Skeletal muscle satellite cell (primary cell): ENCODE data around the gene VPS37D.

Experiments
- H3K27me3 ChIP-seq: 2 replicates; pipeline ENCODE4 v1.7.0; 2013; ENCODE audit warnings: low read length; ENCODE audit not compliant: control insufficient read depth, insufficient read depth
- H3K36me3 ChIP-seq: 2 replicates; pipeline ENCODE4 v1.7.0; 2013; ENCODE audit warnings: mild to moderate bottlenecking, control low read depth, low read length; ENCODE audit not compliant: insufficient read depth
- H3K4me1 ChIP-seq: 2 replicates; pipeline ENCODE4 v1.7.0; 2013; ENCODE audit warnings: low read length; ENCODE audit not compliant: control insufficient read depth, insufficient read depth
- H3K4me2 ChIP-seq: 2 replicates; pipeline ENCODE4 v1.7.0; 2013; ENCODE audit warnings: mild to moderate bottlenecking, low read length
- H3K4me3 ChIP-seq: 2 replicates; pipeline ENCODE4 v1.7.0; 2013; ENCODE audit warnings: low read length
- H3K9ac ChIP-seq: 2 replicates; pipeline ENCODE4 v1.7.0; 2013; ENCODE audit warnings: mild to moderate bottlenecking, low read depth, low read length, moderate library complexity
- H3K9me3 ChIP-seq: replicated peaks from 2 replicates; pipeline ENCODE4 v1.7.0; 2013; ENCODE audit warnings: mild to moderate bottlenecking, control low read depth, low read length

VPS37D gene

DNA sequence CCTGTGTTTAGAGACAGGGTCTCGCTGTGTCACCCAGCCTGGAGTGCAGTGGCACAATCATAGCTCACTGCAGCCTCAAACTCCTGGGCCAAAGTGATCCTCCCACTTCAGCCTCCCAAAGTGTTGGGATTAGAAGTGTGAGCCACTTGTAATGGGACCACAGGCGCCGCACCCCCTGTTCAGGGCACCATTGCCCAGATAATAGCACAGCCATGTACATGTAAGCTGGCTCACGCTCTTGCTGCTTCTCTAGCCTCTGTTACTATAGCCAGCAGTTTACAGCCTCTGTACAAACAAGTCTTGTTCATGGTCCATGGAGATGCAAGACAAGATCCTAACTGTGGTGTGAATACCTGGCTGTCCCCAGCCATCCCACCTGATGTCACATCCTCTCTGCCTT is 39.1 kb upstream of the VPS37D start:
- H3K9me3 ChIP-seq: no peaks in the 10 kb centered on the region
- no peak overlapping the region for H3K9ac ChIP-seq
- H3K4me2 ChIP-seq: no peak overlapping the region
- no peaks in the 10 kb centered on the region for H3K36me3 ChIP-seq
- peaks cover 50% of the 10 kb centered on the region for H3K27me3 ChIP-seq
- no peak overlapping the region for H3K4me3 ChIP-seq
- peaks cover 4% of the 10 kb centered on the region for H3K4me1 ChIP-seq

DNA sequence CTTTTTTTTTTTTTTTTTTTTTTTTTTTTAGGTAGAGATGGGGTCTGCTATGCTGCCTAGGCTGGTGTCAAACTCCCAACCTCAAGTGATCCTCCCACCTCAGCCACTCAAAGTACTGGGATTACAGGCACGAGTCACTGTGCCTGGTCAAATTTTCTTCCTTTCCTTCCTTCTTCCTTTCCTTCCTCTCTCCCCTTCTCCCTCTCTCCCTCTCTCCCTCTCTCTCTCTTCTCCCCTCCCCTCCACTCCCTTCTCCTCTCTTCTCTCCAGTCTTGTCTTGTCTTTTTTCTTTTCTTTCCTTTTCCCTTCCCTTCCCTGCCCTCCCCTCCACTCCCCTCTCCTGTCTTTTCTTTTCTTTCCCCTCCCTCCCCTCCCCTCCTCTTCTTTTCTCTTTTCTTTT is 36.1 kb upstream of the VPS37D start:
- Histone ChIP-seq H3K9ac (no peak overlapping the region), H3K4me1 (peaks cover 15% of the 10 kb centered on the region), H3K27me3 (peaks cover 29% of the 10 kb centered on the region), H3K36me3 (no peaks in the 10 kb centered on the region), H3K9me3 (no peaks in the 10 kb centered on the region), H3K4me2 (no peak overlapping the region), H3K4me3 (no peak overlapping the region)

DNA sequence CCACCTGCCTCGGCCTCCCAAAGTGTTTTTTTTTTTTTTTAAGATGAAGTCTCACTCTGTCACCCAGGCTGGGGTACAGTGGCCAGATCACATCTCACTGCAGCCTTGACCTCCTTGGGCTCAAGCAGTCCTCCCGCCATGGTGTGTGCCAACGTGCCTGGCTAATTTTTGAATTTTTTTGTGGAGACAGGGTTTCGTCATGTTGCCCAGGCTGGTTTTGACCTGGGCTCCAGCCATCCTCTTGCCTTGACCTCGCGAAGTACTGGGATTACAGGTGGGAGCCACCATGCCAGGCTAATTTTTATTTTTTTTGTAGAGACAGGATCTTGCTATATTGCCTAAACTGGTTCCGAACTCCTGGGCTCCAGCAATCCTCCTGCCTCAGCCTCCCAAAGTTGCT is 34.3 kb upstream of the VPS37D start:
- no peaks in the 10 kb centered on the region for H3K36me3 ChIP-seq
- H3K4me1 ChIP-seq: peaks cover 17% of the 10 kb centered on the region
- no peak overlapping the region for H3K9ac ChIP-seq
- H3K9me3 ChIP-seq: no peaks in the 10 kb centered on the region
- H3K4me2 ChIP-seq: no peak overlapping the region
- H3K27me3 ChIP-seq: peaks cover 13% of the 10 kb centered on the region
- H3K4me3 ChIP-seq: no peak overlapping the region

DNA sequence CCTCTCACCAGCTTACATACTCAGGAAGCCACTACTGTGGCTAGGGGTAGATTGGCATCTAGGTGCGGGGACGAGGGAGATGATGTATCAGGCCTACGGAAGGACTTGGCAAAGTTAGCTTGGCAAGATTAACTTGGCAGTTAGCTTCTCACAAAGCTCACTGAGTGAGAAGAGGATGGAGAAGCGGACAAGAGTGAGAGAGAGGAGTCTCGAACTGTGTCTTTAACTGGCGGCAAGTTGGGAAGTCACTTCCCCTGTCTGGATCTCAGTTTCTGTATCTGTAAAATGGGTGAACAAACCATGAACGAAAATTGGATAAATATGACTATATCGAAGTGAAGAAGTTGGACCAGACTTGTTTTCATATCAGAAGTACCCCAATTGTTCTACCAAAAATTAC is 33.8 kb upstream of the VPS37D start:
- peaks cover 17% of the 10 kb centered on the region for H3K4me1 ChIP-seq
- no peaks in the 10 kb centered on the region for H3K9me3 ChIP-seq
- no peaks in the 10 kb centered on the region for H3K36me3 ChIP-seq
- H3K4me2 ChIP-seq: no peak overlapping the region
- H3K4me3 ChIP-seq: no peak overlapping the region
- no peak overlapping the region for H3K9ac ChIP-seq
- peaks cover 8% of the 10 kb centered on the region for H3K27me3 ChIP-seq

DNA sequence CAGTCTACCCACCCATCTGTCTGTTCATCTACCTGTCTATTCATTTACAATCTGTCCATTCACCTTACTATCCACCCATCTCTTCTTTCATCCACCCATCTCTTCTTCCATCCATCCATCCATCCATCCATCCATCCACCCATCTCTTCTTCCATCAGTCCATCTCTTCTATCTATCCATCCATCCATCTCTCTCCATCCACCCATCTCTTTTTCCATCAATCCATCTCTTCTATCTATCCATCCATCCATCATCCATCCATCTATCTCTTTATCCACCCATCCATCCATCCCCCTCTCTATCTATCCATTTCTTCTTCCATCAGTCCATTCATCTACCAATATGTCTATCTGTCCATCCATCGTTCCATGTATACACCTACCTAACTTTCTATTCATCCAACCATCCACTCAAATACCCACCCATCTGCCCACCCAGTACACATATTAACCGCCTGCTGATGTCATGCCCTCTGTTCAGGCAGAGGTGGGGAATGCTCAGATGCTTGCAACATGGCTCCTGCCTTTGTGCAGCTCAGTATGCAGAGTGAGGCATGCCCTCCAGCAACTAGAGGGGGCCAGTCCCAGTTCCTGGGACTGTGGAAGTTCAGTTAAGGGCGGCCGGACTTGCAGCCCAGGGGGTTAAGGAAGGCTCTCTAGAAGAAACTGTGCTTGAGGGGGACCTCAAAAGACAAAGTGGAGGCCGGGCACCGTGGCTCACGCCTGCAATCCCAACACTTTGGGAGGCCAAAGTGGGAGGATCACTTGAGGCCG is 32.0 kb upstream of the VPS37D start:
- H3K27me3 ChIP-seq: peaks cover 5% of the 10 kb centered on the region
- peaks cover 17% of the 10 kb centered on the region for H3K4me1 ChIP-seq
- H3K36me3 ChIP-seq: no peaks in the 10 kb centered on the region
- H3K9me3 ChIP-seq: no peaks in the 10 kb centered on the region
- H3K4me3 ChIP-seq: no peak overlapping the region
- H3K4me2 ChIP-seq: peak overlapping the region; percentile 16
- no peak overlapping the region for H3K9ac ChIP-seq

DNA sequence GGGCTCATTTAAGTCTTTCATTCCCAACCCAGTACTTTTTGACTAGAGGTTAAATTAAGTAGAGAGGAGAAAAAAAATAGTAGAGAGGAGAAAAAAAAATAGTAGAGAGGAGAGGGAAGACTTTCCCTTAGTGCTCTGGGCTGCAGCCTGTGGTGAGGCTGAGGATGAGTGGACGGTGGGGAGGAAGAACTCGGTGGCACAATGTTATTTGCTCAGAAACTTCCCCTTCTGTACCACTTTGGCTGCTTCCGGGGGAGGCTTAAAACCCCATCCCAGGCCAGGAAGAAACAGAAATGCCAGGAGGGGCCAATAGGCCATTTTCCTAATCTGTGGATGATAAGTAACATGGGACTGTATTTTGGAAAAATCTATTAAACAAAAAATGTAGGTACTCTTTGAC is 28.7 kb upstream of the VPS37D start:
- Histone ChIP-seq H3K9ac (no peak overlapping the region), H3K4me3 (no peak overlapping the region), H3K4me2 (no peak overlapping the region), H3K4me1 (peaks cover 17% of the 10 kb centered on the region), H3K27me3 (peaks cover 3% of the 10 kb centered on the region), H3K36me3 (no peaks in the 10 kb centered on the region), H3K9me3 (peaks cover 3% of the 10 kb centered on the region)

DNA sequence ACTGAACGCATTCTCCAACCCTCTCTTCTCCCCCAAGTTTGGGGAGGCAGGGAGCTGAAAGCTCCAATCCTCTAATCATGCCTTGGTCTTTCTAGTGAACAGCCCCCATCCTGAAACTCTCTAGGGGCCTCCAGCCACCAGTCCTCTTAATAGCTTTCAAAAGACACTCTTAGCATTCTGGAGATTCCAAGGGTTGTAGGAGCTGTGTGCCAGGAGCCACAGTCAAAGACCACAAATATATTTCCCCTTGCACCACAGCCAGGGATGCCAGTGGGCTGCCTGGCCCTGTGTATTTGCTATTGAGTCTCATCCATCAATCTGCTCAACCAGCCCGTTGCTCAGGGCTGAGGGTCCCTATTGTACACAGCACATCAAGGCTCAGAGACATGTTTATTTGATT is 24.8 kb upstream of the VPS37D start:
- Histone ChIP-seq H3K9me3 (peaks cover 3% of the 10 kb centered on the region), H3K4me3 (no peak overlapping the region), H3K36me3 (no peaks in the 10 kb centered on the region), H3K4me1 (peaks cover under 1% of the 10 kb centered on the region), H3K9ac (no peak overlapping the region), H3K27me3 (peaks cover 37% of the 10 kb centered on the region), H3K4me2 (no peak overlapping the region)

DNA sequence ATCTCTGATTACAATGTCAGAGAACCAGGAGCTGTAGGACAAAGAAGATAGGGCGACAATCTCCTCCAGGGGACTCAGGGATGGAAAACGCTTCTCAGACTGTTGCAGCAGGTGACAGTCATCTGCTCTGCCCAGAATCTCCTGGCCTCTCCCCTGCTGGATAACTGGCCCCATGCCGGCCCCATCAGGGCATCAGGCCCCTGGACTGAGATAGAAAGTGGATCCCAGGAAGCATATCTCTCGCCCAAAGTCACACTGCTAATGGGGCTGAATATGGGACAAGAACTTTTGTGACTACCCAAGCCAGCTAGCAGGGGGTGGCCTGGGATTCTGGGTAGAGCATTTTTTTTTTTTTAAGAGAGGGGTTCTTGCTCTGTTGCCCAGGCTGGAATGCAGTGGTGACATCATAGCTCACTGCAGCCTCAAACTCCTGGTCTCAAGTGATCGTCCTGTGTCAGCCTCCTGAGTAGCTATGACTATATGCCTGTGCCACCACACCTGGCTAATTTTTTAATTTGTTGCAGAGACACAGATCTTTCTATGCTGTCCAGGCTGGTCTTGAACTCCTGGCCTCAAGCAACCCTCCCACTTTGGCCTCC is 22.8 kb upstream of the VPS37D start:
- H3K9ac ChIP-seq: no peak overlapping the region
- peaks cover 3% of the 10 kb centered on the region for H3K9me3 ChIP-seq
- H3K4me1 ChIP-seq: peaks cover 5% of the 10 kb centered on the region
- H3K4me3 ChIP-seq: no peak overlapping the region
- H3K4me2 ChIP-seq: no peak overlapping the region
- H3K36me3 ChIP-seq: no peaks in the 10 kb centered on the region
- peaks cover 55% of the 10 kb centered on the region for H3K27me3 ChIP-seq

DNA sequence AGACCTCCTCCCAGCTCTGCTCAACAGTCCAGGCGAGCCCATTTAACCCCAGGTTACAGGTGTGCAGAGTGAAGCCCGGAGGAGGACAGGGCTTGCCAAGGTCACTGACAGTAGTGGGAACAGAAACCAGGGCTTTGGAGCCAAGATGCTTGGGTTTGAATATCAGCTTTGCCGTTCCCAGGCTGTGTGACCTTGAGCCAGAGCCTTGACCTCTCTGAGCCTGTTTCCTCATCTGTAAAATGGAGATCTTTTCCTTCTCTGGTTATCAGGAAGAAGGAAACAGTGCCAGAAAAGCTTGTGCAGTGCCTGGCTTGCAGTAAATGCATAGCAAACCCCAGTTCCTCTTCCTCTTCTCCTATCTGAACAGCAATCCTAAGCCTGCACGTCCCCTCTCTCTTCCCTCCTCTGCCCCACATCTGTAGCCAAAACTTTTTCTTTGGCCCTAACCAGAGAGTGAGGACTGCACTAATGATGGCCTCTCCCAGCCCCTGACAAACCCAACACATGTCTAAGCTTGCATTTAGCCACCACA is 21.9 kb upstream of the VPS37D start:
- Histone ChIP-seq H3K4me3 (no peak overlapping the region), H3K27me3 (peaks cover 63% of the 10 kb centered on the region), H3K9me3 (peaks cover 3% of the 10 kb centered on the region), H3K36me3 (no peaks in the 10 kb centered on the region), H3K4me1 (peaks cover 5% of the 10 kb centered on the region), H3K9ac (no peak overlapping the region), H3K4me2 (no peak overlapping the region)

DNA sequence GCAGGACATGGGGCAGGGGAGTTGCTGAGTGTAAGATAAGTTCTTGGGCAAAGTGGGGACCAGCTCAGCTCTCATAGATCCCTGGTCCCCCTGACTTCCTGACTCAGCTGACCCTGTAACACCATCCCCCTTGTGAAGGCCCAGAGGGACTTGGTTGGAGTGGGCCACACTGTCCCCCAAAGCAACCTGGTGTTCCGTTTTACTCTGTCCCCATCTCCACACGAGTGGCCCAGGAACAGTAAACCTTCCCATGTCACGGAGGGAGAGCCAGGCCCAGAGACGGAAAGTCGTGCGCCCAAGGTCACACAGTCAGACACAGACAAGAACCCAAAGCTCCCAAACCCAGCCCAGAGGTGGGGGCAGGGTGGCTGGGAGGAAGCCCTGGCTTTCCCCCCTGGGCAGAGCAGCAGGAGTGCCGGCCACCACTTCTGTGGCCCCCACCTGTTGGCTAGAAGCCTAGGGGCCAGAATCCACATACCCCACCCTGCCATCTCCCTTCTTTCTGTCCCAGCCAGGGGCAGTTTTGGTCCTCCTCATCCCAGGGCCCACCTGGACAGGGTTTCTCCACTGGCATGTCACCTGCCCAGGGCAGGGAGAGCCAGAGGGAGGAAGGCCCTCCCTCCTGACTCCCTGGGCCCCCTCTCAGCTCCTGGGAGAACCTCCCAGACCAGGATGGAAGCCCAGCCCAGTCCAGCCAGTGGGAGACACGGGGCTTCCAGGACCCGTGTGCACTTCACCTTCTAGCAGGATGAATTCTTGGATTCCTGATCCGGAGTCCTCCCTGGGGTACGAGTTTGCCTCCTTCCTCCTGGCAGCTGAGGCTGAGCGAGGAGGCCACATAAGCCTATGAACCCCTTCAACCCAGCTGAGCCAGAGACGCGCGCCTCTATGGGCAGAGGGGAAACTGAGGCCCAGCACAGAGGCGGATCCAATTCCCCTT is 20.6 kb upstream of the VPS37D start:
- H3K36me3 ChIP-seq: no peaks in the 10 kb centered on the region
- H3K9ac ChIP-seq: no peak overlapping the region
- no peaks in the 10 kb centered on the region for H3K9me3 ChIP-seq
- peaks cover 73% of the 10 kb centered on the region for H3K27me3 ChIP-seq
- peak overlapping the region; percentile 78 for H3K4me2 ChIP-seq
- peaks cover 5% of the 10 kb centered on the region for H3K4me1 ChIP-seq
- H3K4me3 ChIP-seq: peak overlapping the region; percentile 53
